Immature natural killer cell (primary cell): ENCODE measurements around the gene ANKRD13C. TPM values are rescaled to one million over a fixed set of nuclear protein-coding genes. Genes with fewer than 3 reads are reported as not detected.
"Not testable (repeated sequence)": the region's sequence is repeated elsewhere in the genome, so short reads cannot be mapped to it uniquely, and the experiment has no call there.

ENCODE experiments used
- DNase-seq, 3 donors: peaks; one replicate each; pipeline ENCODE4 v3.0.0; 2022; ENCODE audit warnings: mixed read lengths in 1 of 3
- H3K27ac Mint-ChIP-seq, 6 donors: one replicate each; pipeline ENCODE4 v1.8.0; 2020; ENCODE audit warnings: mixed read lengths in 6 of 6, mild to moderate bottlenecking in 5 of 6, inconsistent platforms in 4 of 6, moderate library complexity in 3 of 6
- H3K27me3 Mint-ChIP-seq, 3 donors: one replicate each; pipeline ENCODE4 v1.8.0; 2020 to 2021; ENCODE audit warnings: low read depth in 3 of 3, mild to moderate bottlenecking in 3 of 3, mixed read lengths in 3 of 3, moderate library complexity in 3 of 3, inconsistent platforms in 1 of 3
- H3K36me3 Mint-ChIP-seq, 3 donors: one replicate each; pipeline ENCODE4 v1.8.0; 2020; ENCODE audit warnings: mixed read lengths in 3 of 3, inconsistent platforms in 2 of 3, mild to moderate bottlenecking in 2 of 3
- H3K4me1 Mint-ChIP-seq, 2 donors: one replicate each; pipeline ENCODE4 v1.8.0; 2020; ENCODE audit warnings: inconsistent platforms in 2 of 2, mild to moderate bottlenecking in 2 of 2, mixed read lengths in 2 of 2, moderate library complexity in 1 of 2
- H3K4me3 Mint-ChIP-seq, 5 donors: one replicate each; pipeline ENCODE4 v1.8.0; 2020; ENCODE audit warnings: mild to moderate bottlenecking in 5 of 5, mixed read lengths in 5 of 5, inconsistent platforms in 3 of 5, moderate library complexity in 3 of 5
- H3K9me3 Mint-ChIP-seq, 6 donors: one replicate each; pipeline ENCODE4 v1.8.0; 2020; ENCODE audit warnings: mild to moderate bottlenecking in 6 of 6, mixed read lengths in 6 of 6, inconsistent platforms in 4 of 6, moderate library complexity in 3 of 6
- polyA plus RNA-seq, 3 donors: library from polyadenylated mRNA; unstranded; fragments of 300-500 nt; fragmentation: Illumina TruSeq; gene quantifications; one replicate each; pipeline ENCODE4 v1.2.3, GENCODE V29; 2021

ANKRD13C gene
- polyA plus RNA-seq, 3 donors from 2014 or later: 7.0 to 14.6 (median 8.3) TPM

GRCh38 chr1:70372426-70372825 lies 17.9 kb upstream of the ANKRD13C start:
- no peaks in the 10 kb centered on the region for H3K27me3 Mint-ChIP-seq
- no peaks in the 10 kb centered on the region for H3K9me3 Mint-ChIP-seq
- H3K36me3 Mint-ChIP-seq: peaks cover 0 to 5% (median 0%) of the 10 kb centered on the region in 3 donors
- H3K4me1 Mint-ChIP-seq: no peaks in the 10 kb centered on the region
- no peak overlapping the region for H3K4me3 Mint-ChIP-seq
- H3K27ac Mint-ChIP-seq: no peak overlapping the region
- DNase-seq: no peak

DNA sequence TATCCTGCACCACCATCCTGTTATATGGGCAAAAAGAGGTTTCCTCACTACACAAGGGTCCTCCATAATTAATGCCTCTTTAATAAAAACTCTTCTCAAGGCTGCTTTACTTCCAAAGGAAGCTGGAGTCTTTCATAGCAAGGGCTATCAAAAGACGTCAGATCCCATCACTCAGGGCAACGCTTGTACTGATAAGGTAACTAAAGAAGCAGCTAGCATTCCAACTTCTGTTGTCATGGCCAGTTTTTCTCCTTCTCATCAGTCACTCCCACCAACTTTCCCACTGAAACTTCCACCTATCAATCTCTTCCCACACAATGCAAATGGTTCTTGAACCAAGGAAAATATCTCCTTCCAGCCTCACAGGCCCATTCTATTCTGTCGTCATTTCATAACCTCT lies 17.1 kb upstream of the ANKRD13C start:
- H3K27ac Mint-ChIP-seq, H3K9me3 Mint-ChIP-seq, H3K27me3 Mint-ChIP-seq, H3K4me3 Mint-ChIP-seq, H3K36me3 Mint-ChIP-seq, DNase-seq, H3K4me1 Mint-ChIP-seq: not testable (repeated sequence)

DNA sequence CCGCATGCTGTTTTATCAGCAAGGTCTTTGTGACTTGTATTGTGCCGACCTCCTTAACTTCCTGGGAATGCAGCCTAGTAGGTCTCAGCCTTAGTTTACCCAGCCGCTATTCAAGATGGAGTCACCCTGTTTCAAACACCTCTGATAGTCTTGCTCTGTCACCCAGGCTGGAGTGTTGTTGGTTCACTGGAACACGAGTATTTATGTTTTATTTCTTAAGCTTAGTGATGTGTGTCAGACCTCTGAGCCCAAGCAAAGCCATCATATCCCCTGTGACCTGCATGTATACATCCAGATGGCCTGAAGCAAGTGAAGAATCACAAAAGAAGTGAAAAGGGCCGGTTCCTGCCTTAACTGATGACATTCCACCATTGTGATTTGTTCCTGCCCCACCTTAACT lies 12.9 kb upstream of the ANKRD13C start:
- not testable (repeated sequence) for H3K4me1 Mint-ChIP-seq, DNase-seq, H3K9me3 Mint-ChIP-seq, H3K4me3 Mint-ChIP-seq, H3K36me3 Mint-ChIP-seq, H3K27me3 Mint-ChIP-seq
- H3K27ac Mint-ChIP-seq: peak overlapping the region in 1 of 6 donors; percentile 13

- not testable (repeated sequence) for H3K27ac Mint-ChIP-seq, H3K4me1 Mint-ChIP-seq, DNase-seq, H3K4me3 Mint-ChIP-seq, H3K9me3 Mint-ChIP-seq, H3K27me3 Mint-ChIP-seq, H3K36me3 Mint-ChIP-seq
Measured at GRCh38 chr1:70366997-70367396, 12.5 kb upstream of the ANKRD13C start.

GRCh38 chr1:70366425-70366952 lies 12.0 kb upstream of the ANKRD13C start:
- not testable (repeated sequence) for H3K27me3 Mint-ChIP-seq

GRCh38 chr1:70364439-70364838 lies 9.9 kb upstream of the ANKRD13C start:
- Mint-ChIP-seq H3K9me3 (no peaks in the 10 kb centered on the region), H3K4me3 (no peak overlapping the region), H3K4me1 (peaks cover 4 to 8% of the 10 kb centered on the region in 2 donors), H3K27ac (no peak overlapping the region), H3K27me3 (peaks cover 0 to 1% (median 0%) of the 10 kb centered on the region in 3 donors), H3K36me3 (peaks cover 0 to 5% (median 4%) of the 10 kb centered on the region in 3 donors)
- DNase-seq: no peak

More at GRCh38 chr1:70366425-70366952, 12.0 kb upstream of the ANKRD13C start:
- not testable (repeated sequence) for H3K9me3 Mint-ChIP-seq, H3K27ac Mint-ChIP-seq, H3K4me1 Mint-ChIP-seq, H3K4me3 Mint-ChIP-seq, DNase-seq, H3K36me3 Mint-ChIP-seq

- Mint-ChIP-seq H3K4me3 (no peak overlapping the region), H3K27ac (no peak overlapping the region), H3K4me1 (peaks cover 1 to 2% of the 10 kb centered on the region in 2 donors), H3K36me3 (peaks cover 0 to 4% (median 2%) of the 10 kb centered on the region in 3 donors), H3K27me3 (peaks cover 0 to 1% (median 0%) of the 10 kb centered on the region in 3 donors), H3K9me3 (no peaks in the 10 kb centered on the region)
- DNase-seq: no peak
Measured at GRCh38 chr1:70361727-70362398, 7.3 kb upstream of the ANKRD13C start.

DNA sequence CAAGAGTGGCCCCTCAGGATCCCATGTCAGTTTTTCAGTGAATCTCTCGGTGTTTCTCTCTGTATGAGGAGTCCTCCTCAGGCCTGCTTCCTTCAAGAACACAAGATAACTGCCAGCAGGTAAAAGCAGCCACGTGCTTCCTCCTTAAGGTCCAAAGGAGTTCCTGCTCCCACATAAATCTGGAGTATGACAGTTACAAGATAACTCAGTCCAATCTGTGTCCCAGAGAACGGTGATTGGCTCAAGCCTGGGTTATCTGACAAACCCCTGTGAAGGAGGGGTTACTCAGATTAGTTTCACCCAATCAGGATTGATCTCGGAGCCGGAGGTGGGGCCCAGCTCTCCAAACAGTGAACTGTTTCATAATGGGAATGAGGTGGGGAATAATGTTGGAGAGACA lies 5.8 kb upstream of the ANKRD13C start:
- Mint-ChIP-seq H3K27ac (no peak overlapping the region), H3K27me3 (peaks cover 0 to 1% (median 0%) of the 10 kb centered on the region in 3 donors), H3K4me3 (no peak overlapping the region), H3K4me1 (peaks cover 8 to 9% of the 10 kb centered on the region in 2 donors), H3K9me3 (no peaks in the 10 kb centered on the region), H3K36me3 (peaks cover 0 to 3% (median 2%) of the 10 kb centered on the region in 3 donors)
- no peak for DNase-seq

- Mint-ChIP-seq H3K27ac (no peak overlapping the region), H3K36me3 (peaks cover 0 to 3% (median 2%) of the 10 kb centered on the region in 3 donors), H3K4me1 (peaks cover 17 to 20% of the 10 kb centered on the region in 2 donors), H3K9me3 (no peaks in the 10 kb centered on the region), H3K4me3 (no peak overlapping the region), H3K27me3 (peaks cover 9 to 14% (median 10%) of the 10 kb centered on the region in 3 donors)
- no peak for DNase-seq
Measured at GRCh38 chr1:70358921-70359564, 4.5 kb upstream of the ANKRD13C start.

GRCh38 chr1:70355920-70356319 lies 1.4 kb upstream of the ANKRD13C start:
- H3K9me3 Mint-ChIP-seq: no peaks in the 10 kb centered on the region
- peaks cover 0 to 3% (median 2%) of the 10 kb centered on the region in 3 donors for H3K36me3 Mint-ChIP-seq
- no peak for DNase-seq
- peak overlapping the region; percentile 71 to 99 (median 96) for H3K4me3 Mint-ChIP-seq
- H3K27ac Mint-ChIP-seq: peak overlapping the region; percentile 79 to 100 (median 96)
- peaks cover 10 to 14% (median 12%) of the 10 kb centered on the region in 3 donors for H3K27me3 Mint-ChIP-seq
- H3K4me1 Mint-ChIP-seq: peaks cover 36 to 47% of the 10 kb centered on the region in 2 donors

DNA sequence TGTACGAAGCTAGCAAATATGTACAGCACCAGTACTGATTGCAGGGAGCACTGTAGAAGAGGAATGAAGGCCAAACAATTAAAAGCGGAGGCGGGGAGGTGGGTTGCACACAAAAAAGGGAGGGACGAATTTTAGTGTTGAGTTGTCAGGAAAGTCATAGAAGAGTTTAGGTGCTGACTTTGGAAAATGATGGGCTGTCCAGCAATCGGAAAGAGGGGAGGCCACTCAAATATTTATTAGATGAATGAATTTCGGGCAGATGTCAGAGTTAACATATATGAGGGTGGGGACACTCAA lies 537 bp upstream of the ANKRD13C start:
- Mint-ChIP-seq H3K36me3 (peaks cover 0 to 5% (median 5%) of the 10 kb centered on the region in 3 donors), H3K27me3 (peaks cover 10 to 14% (median 12%) of the 10 kb centered on the region in 3 donors), H3K4me1 (peaks cover 40 to 55% of the 10 kb centered on the region in 2 donors), H3K4me3 (peak overlapping the region; percentile 94 to 99 (median 96)), H3K9me3 (no peaks in the 10 kb centered on the region), H3K27ac (peak overlapping the region; percentile 95 to 100 (median 97))
- no peak for DNase-seq

DNA sequence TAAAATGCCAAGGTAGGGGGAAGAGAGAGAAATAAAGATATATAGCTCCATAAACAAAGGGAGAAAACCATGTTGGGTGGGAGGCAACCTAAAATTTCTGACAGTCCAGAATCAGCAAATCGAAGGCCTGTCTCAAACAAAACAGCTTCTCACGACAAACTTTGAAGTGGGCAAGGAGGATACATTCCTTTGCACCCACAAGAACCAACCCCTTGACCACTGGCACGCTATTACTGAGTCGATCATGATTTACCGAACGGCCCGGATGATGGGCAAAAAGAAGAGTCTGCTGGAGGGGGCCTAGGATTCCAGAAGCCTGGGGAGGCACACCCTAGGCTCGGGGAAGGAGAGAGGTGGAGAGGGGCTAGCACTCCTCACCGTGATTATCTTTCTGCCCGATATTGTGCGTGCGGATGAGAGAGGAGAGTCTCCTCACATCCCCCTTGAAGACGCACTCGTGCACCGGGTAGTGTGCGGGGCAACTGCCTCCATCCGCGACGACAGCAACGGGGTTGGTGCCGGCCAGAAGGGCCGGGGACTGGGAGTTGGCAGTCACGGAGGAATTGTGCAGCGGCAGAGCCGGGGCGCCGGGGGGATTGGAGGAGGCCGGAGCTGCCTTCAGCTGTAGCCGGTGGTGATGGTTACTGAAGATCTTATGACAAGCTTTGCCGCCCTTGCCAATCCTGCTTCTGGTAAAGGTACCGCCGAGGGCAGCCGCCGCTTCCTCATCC lies 756 bp downstream of the ANKRD13C start:
- peaks cover 0 to 8% (median 6%) of the 10 kb centered on the region in 3 donors for H3K36me3 Mint-ChIP-seq
- peaks cover 10 to 14% (median 12%) of the 10 kb centered on the region in 3 donors for H3K27me3 Mint-ChIP-seq
- H3K9me3 Mint-ChIP-seq: no peaks in the 10 kb centered on the region
- peak overlapping the region; percentile 95 to 100 (median 97) for H3K27ac Mint-ChIP-seq
- DNase-seq: peak; percentile 43 to 53 (median 48)
- peak overlapping the region; percentile 94 to 99 (median 96) for H3K4me3 Mint-ChIP-seq
- H3K4me1 Mint-ChIP-seq: peaks cover 48 to 67% of the 10 kb centered on the region in 2 donors

- Mint-ChIP-seq H3K27me3 (peaks cover 10 to 14% (median 12%) of the 10 kb centered on the region in 3 donors), H3K36me3 (peaks cover 0 to 8% (median 6%) of the 10 kb centered on the region in 3 donors), H3K9me3 (no peaks in the 10 kb centered on the region), H3K4me3 (peak overlapping the region; percentile 94 to 99 (median 96)), H3K4me1 (peaks cover 53 to 74% of the 10 kb centered on the region in 2 donors), H3K27ac (peak overlapping the region; percentile 95 to 100 (median 97))
- no peak for DNase-seq
Measured at GRCh38 chr1:70353044-70353443, 1.5 kb downstream of the ANKRD13C start.

DNA sequence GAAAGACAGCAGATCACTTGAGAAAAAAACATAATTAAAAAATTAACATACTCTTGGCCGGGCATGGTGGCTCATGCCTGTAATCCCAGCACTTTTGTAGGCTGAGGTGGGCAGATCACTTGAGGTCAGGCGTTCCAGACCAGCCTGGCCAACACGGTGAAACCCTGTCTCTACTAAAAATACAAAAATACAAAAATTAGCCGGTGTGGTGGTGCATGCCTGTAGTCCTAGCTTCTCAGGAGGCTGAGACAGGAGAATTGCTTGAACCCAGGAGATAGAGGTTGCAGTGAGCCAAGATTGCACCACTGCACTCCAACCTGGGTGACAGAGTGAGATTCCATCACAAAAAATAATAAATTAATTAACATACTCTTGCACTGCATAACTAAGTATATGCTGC lies 4.7 kb downstream of the ANKRD13C start:
- DNase-seq, H3K9me3 Mint-ChIP-seq, H3K36me3 Mint-ChIP-seq, H3K27ac Mint-ChIP-seq: not testable (repeated sequence)
- H3K4me1 Mint-ChIP-seq: peaks cover 54 to 85% of the 10 kb centered on the region in 2 donors
- H3K4me3 Mint-ChIP-seq: peak overlapping the region in 1 of 5 donors; percentile 26
- H3K27me3 Mint-ChIP-seq: peaks cover 7 to 10% (median 10%) of the 10 kb centered on the region in 3 donors
